HG03457 (cell line): ENCODE results near the gene LRR1.
"Not testable (repeated sequence)": the region's sequence is repeated elsewhere in the genome, so short reads cannot be mapped to it uniquely, and the experiment has no call there.

Experiments used
- ATAC-seq: cut with Tn5 transposase; IDR thresholded peaks from one replicate; pipeline ENCODE4 v1.9.1; 2021; ENCODE audit warnings: moderate number of reproducible peaks; ENCODE audit not compliant: unreplicated experiment

Gene LRR1

GRCh38 chr14:49585803-49586672 lies 12.7 kb upstream of the LRR1 start, which contains the start of gene RPS29:
Gene RPS29 (minus strand): TSS chr14:49586380. CDS start chr14:49586346, 34 bp downstream.
- peak; percentile 84 for ATAC-seq

- ATAC-seq: peak; percentile 19
Measured at GRCh38 chr14:49586673-49587460, 11.9 kb upstream of the LRR1 start.

GRCh38 chr14:49589387-49589786 lies 9.4 kb upstream of the LRR1 start:
- ATAC-seq: no peak

- ATAC-seq: peak; percentile 33
Measured at GRCh38 chr14:49593016-49593415, 5.7 kb upstream of the LRR1 start.

- ATAC-seq: no peak
Measured at GRCh38 chr14:49594347-49595091, 4.2 kb upstream of the LRR1 start.

GRCh38 chr14:49598189-49598484 lies 603 bp upstream of the LRR1 start:
- ATAC-seq: no peak

- ATAC-seq: no peak
Measured at GRCh38 chr14:49607583-49607982, 8.8 kb downstream of the LRR1 start.

- no peak for ATAC-seq
Measured at GRCh38 chr14:49612251-49612650, 13.5 kb downstream of the LRR1 start.

GRCh38 chr14:49612671-49613070 lies 13.9 kb downstream of the LRR1 start:
- no peak for ATAC-seq

GRCh38 chr14:49614196-49614595 lies 15.5 kb downstream of the LRR1 start:
- ATAC-seq: no peak

- no peak for ATAC-seq
Measured at GRCh38 chr14:49615776-49616175, 17.0 kb downstream of the LRR1 start.

- ATAC-seq: no peak
Measured at GRCh38 chr14:49617852-49618519, 19.2 kb downstream of the LRR1 start.

GRCh38 chr14:49619273-49619672 lies 20.5 kb downstream of the LRR1 start:
- not testable (repeated sequence) for ATAC-seq

GRCh38 chr14:49619730-49620129 lies 21.0 kb downstream of the LRR1 start:
- no peak for ATAC-seq

- peak; percentile 92 for ATAC-seq
Measured at GRCh38 chr14:49620182-49621113, 21.7 kb downstream of the LRR1 start, which contains the start of the genes MGAT2 and RPL36AL. Gene MGAT2 (plus strand): TSS chr14:49620799. CDS start chr14:49621269, 470 bp downstream. Gene RPL36AL (minus strand): TSS chr14:49620626. CDS start chr14:49619104, 1,522 bp downstream.

GRCh38 chr14:49621114-49621881 lies 22.6 kb downstream of the LRR1 start:
- peak; percentile 6 for ATAC-seq

- ATAC-seq: no peak
Measured at GRCh38 chr14:49622022-49622607, 23.4 kb downstream of the LRR1 start.

GRCh38 chr14:49623387-49623786 lies 24.6 kb downstream of the LRR1 start:
- no peak for ATAC-seq
